Measurements from ENCODE around the gene IGF1R.

Gene IGF1R

DNA sequence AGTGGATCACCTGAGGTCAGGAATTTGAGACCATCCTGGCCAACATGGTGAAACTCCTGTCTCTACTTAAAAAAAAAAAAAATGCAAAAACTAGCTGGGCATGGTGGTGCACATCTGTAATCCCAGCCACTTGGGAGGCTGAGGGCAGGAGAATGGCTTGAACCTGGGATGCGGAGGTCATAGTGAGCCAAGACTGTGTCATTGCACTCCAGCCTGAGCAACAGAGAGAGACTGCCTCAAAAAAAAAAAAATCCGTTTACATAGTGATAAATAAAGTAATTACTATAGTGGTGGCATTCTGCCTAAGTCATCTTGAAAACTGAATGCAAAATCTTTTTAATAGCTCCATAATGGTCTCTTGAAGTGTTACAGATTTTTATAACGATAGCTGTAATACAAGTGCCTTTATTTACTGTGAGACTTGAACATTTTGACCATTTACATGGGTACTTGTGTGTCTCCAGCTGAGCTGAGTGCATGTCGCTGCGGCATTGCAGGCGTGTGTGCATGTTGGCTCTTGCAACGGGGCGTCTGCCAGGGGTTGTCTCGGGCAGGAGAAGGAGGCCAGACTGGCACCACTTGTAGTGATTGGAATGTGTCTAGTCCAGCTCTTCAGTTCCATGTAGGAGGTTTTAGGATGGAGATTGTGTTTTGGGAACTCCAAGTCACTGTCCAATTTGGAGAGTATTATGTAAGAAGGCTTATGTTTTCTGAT is 111.9 kb downstream of the IGF1R start:
- DNase-seq, result no peak
- in situ Hi-C loops (cut with MboI; ENCODE audit: low pct_unique_long_range_greater_than_20kb, low sequenced_read_pairs), result no loop called here

DNA sequence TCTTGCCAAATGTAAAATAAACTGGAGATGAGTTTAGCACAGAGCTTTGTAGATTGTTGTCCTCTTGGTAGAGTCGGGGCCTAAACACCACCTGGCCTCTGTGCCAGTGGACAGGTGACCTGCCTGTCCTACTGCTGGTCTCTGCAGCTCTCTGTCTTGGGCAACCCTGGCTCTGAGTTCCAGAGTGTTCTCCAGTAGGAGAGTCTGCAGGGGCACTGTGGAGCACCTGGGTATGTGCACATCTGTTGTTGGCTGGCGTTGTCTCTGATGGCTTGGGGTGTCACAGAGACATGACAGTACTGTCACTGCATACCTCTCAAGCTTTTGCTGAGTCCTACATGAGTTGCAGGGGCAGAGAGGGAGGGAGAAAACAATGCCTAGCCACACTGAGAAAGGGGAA is 112.6 kb downstream of the IGF1R start:
- in situ Hi-C loops (cut with MboI; ENCODE audit: low pct_unique_long_range_greater_than_20kb, low sequenced_read_pairs), result no loop called here
- DNase-seq, result no peak

DNA sequence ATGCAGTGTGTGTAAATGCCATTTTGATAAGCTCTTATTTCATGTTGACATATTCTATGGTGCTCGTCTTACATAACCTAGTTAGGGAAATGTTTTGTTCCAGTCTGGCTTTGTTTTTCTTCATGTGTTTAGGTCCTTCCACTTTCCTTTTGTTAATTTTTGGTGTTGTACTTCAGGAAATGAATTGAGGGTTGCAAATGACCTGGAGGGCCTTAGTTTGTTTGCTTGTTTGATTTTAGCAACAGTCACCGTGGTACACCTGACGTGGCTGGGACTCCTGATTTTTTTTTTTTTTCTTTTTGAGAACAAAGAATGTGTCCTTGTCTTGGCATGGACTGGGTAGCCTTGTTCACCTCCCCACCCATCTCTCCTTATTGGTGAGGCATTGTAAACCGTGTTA is 114.8 kb downstream of the IGF1R start:
- in situ Hi-C loops (cut with MboI; ENCODE audit: low pct_unique_long_range_greater_than_20kb, low sequenced_read_pairs), result no loop called here
- no peak for DNase-seq

DNA sequence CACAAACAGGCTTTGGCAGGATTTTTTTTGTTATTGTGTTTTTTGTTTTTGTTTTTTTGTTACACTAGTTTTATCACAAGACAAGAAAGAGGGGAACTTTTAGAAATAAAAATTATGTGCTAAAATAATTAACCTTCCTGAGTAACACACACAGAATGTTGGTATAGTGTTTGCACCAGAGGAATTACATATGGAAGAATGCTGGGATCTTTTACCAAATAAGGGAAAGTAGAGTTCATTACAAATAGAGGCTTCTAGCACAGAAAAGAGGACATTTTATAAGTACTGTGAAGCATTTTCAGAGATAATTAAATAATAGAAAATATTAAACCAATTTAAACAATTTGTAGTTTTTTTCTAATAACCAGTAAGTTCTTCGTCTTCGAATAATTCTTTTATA is 116.0 kb downstream of the IGF1R start:
- in situ Hi-C loops (cut with MboI; ENCODE audit: low pct_unique_long_range_greater_than_20kb, low sequenced_read_pairs), result no loop called here

DNA sequence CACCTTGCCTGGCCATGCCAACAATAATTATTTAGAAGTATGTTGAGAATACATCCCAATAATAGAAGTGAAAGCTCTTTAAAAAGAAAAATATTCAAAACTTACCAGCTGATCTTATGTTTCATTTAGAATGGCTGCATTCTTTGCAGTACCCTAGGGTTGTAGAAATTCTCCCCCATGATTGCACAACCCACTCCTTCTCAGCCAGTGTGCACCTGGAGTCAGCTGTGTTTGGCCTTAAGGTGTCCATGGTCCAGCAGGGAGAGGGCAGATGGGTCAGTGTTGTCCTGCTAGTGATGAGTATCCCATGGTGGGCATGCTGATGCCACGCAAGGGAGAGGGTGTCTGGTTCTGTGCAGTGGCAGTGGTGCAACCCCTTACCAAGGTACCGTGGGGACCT is 117.3 kb downstream of the IGF1R start:
- in situ Hi-C loops (cut with MboI; ENCODE audit: low pct_unique_long_range_greater_than_20kb, low sequenced_read_pairs), result no loop called here
- DNase-seq, result no peak

More for the DNA sequence above, 116.0 kb downstream of the IGF1R start:
- no peak for DNase-seq

DNA sequence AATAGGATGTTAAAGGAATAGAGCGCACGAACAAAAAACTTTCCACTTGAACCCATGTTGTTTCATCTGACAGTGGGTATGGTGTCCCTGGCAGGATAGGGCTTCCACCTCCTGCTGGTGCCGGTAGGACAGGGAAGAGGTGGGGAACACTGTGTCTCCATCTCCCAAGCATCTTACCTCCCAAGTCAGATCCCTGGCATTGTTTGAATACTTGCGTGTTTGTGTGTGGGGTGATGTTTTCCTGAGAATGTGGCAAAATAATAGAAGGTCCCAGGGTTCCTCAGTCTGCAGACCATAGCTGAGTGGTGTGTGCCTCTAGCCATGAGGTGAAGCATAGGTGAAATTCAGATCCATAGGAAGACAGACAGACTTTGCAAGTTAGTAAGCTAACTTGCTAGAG is 119.4 kb downstream of the IGF1R start:
- DNase-seq, result no peak
- in situ Hi-C loops (cut with MboI; ENCODE audit: low pct_unique_long_range_greater_than_20kb, low sequenced_read_pairs), result no loop called here

DNA sequence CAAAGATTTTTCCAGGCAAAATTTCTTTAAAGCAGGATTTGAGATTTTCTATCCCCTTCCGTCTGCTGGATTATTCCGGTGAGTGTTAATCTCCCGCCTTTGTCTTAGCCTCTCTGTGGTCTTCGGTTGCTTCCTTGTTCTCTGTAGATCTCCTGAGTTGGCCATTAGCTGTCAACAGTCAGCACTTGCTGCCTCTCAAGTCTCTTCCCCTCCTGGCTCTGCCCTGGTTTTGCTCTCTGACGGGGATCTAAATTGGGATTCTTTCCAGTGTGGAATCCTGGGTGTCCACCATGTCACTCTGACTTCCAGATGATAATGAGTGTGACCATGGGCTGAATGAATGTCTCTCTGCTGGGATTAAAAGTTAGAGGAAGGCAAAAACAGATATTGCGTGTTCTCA is 121.5 kb downstream of the IGF1R start:
- no peak for DNase-seq
- in situ Hi-C loops (cut with MboI; ENCODE audit: low pct_unique_long_range_greater_than_20kb, low sequenced_read_pairs), result no loop called here

DNA sequence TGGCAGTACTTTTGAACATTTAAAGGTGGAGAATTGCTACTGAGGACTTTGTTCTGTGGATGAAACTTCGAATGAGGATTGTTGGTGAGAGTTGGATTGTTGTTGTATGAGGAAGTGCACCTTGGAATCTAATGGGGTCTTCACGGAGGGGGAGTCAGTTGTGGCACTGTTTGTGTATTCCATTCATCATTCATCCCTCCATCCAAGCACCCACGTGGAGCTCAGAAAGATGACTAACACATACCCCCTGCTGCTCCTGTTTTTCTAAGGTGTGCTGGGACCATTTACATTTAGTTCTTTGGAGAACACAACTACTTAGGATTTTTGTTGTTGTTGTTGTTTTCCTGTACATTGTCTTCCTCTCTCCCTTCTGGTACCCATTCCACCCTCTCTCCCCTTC is 122.6 kb downstream of the IGF1R start:
- in situ Hi-C loops (cut with MboI; ENCODE audit: low pct_unique_long_range_greater_than_20kb, low sequenced_read_pairs), result no loop called here
- no peak for DNase-seq

DNA sequence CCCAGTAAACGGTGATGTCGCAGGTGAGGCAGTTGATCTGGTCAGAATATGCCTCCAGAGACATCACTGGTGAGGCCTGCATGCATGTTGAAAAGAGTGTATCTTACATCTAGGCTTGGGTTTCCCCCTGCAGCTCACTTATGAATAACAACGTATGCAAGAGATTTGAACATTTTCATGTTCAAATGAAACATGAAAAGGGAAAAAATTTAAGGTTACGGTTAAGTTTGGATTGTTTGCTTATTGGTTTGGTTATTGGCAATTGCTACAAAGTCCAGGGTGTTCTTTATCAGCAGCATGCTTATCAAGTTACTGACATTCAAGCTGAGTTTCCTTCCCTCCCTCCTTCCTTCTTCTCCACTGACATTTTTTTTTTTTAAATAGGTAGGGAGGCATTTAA is 123.2 kb downstream of the IGF1R start:
- in situ Hi-C loops (cut with MboI; ENCODE audit: low pct_unique_long_range_greater_than_20kb, low sequenced_read_pairs), result no loop called here
- no peak for DNase-seq

DNA sequence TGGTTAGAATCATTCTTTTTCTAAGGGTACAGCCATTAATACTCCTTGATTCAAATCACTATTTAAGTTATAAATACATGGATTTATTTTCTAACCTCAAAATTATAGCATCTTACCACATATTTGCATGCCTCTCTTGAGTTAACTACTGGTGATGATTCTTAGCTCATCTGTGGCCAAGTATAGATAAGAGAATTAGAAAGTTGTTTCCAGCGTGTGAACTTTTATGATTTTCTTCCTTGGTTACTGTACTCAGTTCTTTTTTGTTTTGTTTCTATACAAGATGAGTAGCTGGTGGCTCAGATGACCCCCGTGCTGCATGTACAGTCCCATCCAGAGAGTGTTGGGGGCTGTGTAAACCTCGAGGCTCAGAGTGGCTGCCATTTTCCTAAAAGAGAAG is 124.6 kb downstream of the IGF1R start:
- no peak for DNase-seq
- in situ Hi-C loops (cut with MboI; ENCODE audit: low pct_unique_long_range_greater_than_20kb, low sequenced_read_pairs), result no loop called here

DNA sequence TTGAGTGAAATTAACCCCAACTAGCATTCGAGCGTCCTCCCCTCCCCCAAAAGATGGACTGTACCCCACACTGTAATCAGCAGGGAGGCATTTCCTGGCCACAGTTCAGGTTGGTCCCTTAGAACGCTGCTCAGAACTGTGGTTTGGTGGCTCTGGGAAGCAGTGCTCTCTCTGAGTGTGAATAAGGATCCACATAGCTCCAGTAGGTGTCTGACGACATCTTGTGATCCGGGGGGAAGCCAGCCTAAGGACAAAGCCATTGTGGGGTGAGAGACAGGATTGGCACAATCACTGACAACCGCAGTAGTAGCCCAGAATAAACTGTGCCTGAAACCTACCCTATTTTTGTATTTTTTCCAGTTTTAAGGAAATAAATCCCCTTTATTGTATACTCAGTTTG is 125.3 kb downstream of the IGF1R start:
- no peak for DNase-seq
- in situ Hi-C loops (cut with MboI; ENCODE audit: low pct_unique_long_range_greater_than_20kb, low sequenced_read_pairs), result no loop called here

DNA sequence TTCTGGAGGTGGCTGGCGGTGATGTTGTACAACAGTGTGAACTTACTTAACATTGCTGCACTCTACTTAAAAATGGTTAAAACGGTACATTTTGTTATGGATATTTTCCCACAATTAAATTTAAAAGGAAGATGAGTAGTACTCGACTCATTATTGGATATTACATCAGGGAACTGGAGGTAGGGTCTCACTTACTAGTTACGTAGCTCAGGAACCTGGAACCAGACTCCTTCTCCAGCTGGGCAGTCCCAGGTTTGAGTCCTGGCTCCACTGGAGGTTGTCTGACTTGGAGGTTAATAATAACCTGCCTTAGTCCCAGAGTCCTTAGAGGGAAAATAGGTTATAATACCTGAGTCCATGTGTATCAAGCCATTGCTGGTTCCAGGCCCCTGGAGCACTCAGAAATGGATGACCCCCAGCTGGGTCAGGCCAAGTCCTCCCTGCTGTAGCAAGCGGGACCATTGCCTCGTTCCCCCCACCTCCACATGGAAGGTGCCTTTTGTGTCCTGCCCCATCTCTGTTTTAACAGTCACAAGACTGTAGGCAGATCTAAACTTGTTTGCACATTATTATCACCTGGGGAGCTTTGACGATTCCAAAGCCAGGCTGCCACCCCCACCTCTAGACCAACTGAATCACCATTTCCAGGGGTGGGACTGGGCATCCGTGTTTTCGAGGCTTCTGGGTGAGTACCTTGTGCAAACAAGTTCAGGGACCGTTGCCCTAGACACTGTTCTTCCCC is 126.6 kb downstream of the IGF1R start:
- in situ Hi-C loops (cut with MboI; ENCODE audit: low pct_unique_long_range_greater_than_20kb, low sequenced_read_pairs), result no loop called here

DNA sequence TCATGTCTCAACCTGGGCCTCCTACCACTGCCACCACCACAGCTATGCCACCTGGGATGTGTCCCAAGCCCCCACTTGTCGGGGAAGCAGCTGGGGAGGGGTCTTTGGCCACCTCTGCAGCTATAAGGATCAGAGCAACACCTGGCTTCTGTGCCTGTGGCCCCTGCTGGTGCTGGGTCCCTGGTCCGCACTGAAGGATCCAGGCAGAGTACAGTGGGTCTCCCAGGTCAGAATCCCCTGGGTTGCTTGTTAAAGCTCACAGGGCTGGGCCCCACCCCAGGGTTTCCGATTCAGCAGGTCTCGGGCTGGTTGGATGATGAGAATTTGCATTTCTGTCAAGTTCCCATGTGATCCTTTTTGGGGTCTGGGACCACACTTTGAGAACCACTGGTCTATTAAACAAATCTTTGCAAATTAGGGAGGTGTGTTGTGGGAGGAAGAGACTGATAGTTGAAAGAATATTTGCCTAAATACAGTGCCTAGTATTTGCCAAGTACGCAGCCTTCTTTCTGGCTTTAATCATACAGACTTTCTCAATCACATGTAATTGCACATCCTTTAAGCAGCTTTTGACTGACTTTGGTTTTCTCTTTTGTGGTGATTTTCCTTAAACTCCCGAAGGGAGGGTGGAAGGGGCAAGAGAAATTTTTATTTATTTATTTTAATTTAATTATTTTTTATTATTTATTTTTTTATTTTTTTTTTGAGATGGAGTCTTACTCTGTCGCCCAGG is 127.3 kb downstream of the IGF1R start:
- DNase-seq, result no peak
- in situ Hi-C loops (cut with MboI; ENCODE audit: low pct_unique_long_range_greater_than_20kb, low sequenced_read_pairs), result no loop called here

More for the DNA sequence above, 126.6 kb downstream of the IGF1R start:
- DNase-seq, result no peak

DNA sequence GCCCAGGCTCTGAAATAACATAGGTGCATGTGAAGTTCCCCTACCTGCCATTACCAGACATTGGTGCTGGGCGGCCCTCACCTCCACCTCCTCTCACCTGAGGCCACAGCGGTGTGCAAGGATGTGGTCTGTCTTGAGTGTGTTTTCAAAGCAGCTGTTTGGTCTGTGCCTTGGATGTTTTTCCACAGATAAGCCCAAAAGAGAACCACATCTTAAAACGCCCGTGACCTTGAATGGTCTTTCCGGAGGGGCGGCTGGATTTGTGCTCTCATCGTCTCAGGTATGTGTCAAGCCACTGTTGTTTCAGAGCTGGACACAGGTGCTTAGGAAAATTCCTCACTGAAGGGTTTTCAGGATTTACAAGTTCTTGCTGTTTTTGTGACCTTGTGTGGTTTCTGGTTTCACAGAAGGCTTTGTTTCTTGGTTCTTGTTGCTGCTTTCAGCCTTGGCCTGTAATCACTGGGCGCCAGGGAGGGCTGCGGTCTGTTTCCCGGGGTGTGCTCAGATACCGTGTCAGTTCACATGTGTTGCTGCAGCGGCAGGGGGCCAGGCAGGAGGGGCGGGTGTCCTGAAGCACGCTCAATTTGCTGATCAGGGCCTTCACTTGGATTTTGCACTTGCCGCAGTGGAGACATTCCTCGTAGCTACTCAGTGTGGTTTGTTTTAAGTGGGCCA is 128.4 kb downstream of the IGF1R start:
- peak; percentile 27 for DNase-seq
- in situ Hi-C loops (cut with MboI; ENCODE audit: low pct_unique_long_range_greater_than_20kb, low sequenced_read_pairs), result no loop called here

DNA sequence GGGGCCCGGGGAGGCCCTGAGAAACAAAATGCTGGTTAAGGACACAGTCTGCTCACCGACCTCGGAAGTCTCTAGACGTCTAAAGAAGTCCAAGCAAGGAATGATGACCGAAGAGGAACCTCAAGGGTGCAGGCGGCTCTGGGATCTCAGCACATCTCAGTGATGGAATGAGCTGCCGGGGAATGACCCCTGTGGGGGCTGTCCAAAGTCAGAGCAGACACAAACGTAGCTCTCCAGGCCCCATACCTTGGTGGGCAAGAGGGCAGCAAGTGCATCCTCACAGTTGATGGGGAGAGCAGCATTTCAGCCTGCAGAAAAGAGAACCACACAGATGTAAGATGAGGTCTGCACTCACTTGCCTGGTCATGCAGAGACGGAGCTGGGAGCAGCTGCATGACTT is 129.1 kb downstream of the IGF1R start:
- DNase-seq, result no peak
- in situ Hi-C loops (cut with MboI; ENCODE audit: low pct_unique_long_range_greater_than_20kb, low sequenced_read_pairs), result no loop called here

DNA sequence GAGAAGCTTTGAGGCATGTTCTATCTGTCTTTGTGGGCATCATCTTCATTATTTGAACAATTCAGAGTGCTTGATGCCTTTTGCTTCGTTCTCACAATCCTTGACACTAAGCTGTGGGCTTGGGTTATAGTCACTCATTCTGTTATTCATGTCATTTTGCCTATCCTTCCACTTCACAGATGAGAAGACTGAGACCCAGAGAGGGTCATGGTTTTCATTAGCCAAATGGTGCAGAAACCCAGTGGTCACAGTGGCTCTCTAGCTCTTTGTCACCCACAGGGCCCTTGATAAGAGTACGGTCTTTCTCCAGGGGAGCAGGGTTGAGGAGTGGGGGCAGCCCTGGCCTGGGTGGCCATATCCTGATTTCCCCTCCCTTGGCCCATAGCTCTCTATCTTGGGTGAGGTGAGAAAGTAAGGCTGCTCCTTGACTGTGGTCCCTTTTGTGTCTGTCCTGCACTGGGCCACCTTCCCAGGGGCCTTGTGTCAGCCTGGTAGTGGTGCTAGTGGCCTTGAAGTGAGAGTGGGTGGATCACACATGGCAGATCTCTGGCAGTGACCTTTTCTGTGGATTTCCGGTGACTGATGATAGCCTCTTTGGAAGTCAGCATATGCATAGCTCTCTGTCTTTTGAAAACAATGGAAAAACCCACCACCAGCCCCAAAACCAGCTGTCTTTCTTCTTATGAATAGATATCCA is 130.1 kb downstream of the IGF1R start:
- in situ Hi-C loops (cut with MboI; ENCODE audit: low pct_unique_long_range_greater_than_20kb, low sequenced_read_pairs), result no loop called here
- no peak for DNase-seq

DNA sequence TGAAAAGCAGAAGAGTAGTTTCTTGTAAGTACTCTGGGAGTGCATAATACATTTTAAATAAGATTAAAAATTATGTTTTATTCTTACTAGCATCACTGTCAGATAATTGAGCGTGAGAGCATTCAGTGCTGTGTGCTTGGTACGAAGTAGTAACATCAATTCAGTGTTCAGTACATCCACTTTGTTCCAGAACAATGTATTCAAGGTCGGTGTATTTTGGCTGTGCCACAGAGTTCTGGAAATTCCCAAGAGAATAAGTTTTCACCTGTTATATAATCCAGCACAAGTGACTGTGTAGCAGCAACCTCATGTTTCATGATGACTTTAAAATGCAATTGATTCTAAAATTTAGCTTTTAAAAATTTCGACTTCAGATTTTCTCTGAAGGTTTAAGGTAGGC is 130.6 kb downstream of the IGF1R start:
- in situ Hi-C loops (cut with MboI; ENCODE audit: low pct_unique_long_range_greater_than_20kb, low sequenced_read_pairs), result no loop called here
- no peak for DNase-seq

DNA sequence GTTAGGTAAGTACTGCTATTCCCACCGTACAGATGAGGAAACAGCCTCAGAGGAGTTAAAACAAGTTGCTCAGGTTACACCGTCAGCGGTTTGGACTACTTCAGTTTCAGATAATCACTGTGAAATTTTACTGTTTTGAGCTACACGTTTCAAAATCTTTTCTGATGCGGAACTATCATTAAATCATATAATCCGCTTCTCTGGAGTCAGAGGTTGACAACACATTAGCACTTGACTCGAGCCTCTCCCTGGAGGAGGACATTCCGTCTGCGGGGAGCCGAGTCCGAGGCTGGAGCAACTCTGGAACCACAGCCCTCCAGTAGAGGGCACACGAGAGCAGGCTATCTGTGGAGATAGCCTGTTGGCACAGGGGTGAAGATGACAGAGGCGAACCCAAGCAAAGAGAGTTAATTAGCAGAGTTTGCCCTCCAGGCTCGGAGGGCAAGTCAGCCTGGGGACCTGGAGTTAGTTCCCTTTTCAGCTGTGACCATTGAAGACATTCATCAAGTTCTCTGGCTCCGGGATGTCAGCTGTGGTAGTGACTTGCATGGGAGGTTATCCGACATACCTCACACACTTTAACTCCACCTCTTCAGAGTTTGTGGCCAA is 131.2 kb downstream of the IGF1R start:
- in situ Hi-C loops (cut with MboI; ENCODE audit: low pct_unique_long_range_greater_than_20kb, low sequenced_read_pairs), result no loop called here
- peak; percentile 92 for DNase-seq

DNA sequence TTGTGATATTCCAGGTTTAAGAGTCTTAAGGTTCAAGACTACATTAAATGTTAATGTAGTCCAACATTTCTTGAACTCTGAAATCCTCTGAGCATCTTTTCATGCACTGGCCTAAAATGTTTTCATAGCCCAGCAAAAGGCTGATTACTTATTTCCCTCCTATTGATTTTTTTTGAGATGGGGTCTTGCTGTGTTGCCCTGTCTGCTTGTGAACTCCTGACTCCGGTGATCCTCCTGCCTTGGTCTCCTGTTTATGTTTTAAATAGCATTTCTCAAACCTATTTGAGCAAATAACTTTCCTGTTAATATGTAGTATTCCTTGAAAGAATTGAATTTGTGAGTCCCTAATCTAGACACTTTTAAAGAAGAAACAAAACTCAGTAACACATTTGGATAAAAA is 133.5 kb downstream of the IGF1R start:
- in situ Hi-C loops (cut with MboI; ENCODE audit: low pct_unique_long_range_greater_than_20kb, low sequenced_read_pairs), result no loop called here
- no peak for DNase-seq
